HepG2 (cell line): Measurements from ENCODE around the gene PPOX. TPM values are rescaled to one million over a fixed set of nuclear protein-coding genes. Genes with fewer than 3 reads are reported as not detected.

ENCODE experiments used
- ARID4A ChIP-seq: sonication (generic); formaldehyde crosslinking; IDR thresholded peaks from 2 replicates; pipeline ENCODE4 v1.5.0; 2020; ENCODE audit warnings: mild to moderate bottlenecking, missing genetic modification reagents, borderline replicate concordance
- CENPT ChIP-seq: sonication (generic); formaldehyde crosslinking; IDR thresholded peaks from 2 replicates; pipeline ENCODE4 v1.8.0; 2022; ENCODE audit warnings: low read depth, mild to moderate bottlenecking, moderate library complexity, missing genetic modification reagents
- MAFK ChIP-seq, 2 experiments: IDR thresholded peaks in 1 of 2; conservative IDR thresholded peaks in 1 of 2; 2 replicates each; pipeline ENCODE4 v1.6.1; 2011; ENCODE audit warnings: improper control_type of control experiment in 2 of 2, low read length in 2 of 2
- ONECUT2 ChIP-seq: sonication (generic); formaldehyde crosslinking; IDR thresholded peaks from 2 replicates; pipeline ENCODE4 v1.4.0; 2020; ENCODE audit warnings: missing genetic modification reagents
- RERE ChIP-seq: IDR thresholded peaks from 2 replicates; pipeline ENCODE4 v1.6.1; 2016; ENCODE audit warnings: low read depth, missing genetic modification reagents, missing compliant biosample characterization
- SNAI1 ChIP-seq: sonication (generic); formaldehyde crosslinking; IDR thresholded peaks from 2 replicates; pipeline ENCODE4 v1.5.0; 2020; ENCODE audit warnings: mild to moderate bottlenecking, missing genetic modification reagents, borderline replicate concordance
- TARDBP ChIP-seq: sonication (generic); formaldehyde crosslinking; IDR thresholded peaks from 2 replicates; pipeline ENCODE4 v1.8.0; 2022; ENCODE audit warnings: mild to moderate bottlenecking, missing genetic modification reagents
- TEF ChIP-seq: sonication (generic); formaldehyde crosslinking; IDR thresholded peaks from 2 replicates; pipeline ENCODE4 v1.5.0; 2020; ENCODE audit warnings: missing genetic modification reagents
- ZBTB7B ChIP-seq: sonication (generic); formaldehyde crosslinking; IDR thresholded peaks from 2 replicates; pipeline ENCODE4 v1.4.0; 2020; ENCODE audit warnings: missing genetic modification reagents
- ZNF205 ChIP-seq: IDR thresholded peaks from 2 replicates; pipeline ENCODE4 v1.6.1; 2018; ENCODE audit warnings: missing biosample characterization, missing genetic modification reagents
- ZNF30 ChIP-seq: sonication (generic); formaldehyde crosslinking; IDR thresholded peaks from 2 replicates; pipeline ENCODE4 v1.5.0; 2020; ENCODE audit warnings: mild to moderate bottlenecking, missing genetic modification reagents
- ZNF335 ChIP-seq: sonication (generic); formaldehyde crosslinking; IDR thresholded peaks from 2 replicates; pipeline ENCODE4 v1.4.0; 2020; ENCODE audit warnings: missing genetic modification reagents
- ZNF431 ChIP-seq: sonication (generic); formaldehyde crosslinking; IDR thresholded peaks from 2 replicates; pipeline ENCODE4 v1.9.0; 2022; ENCODE audit warnings: missing genetic modification reagents, low read depth, mild to moderate bottlenecking, borderline replicate concordance
- ZNF530 ChIP-seq: sonication (generic); formaldehyde crosslinking; IDR thresholded peaks from 2 replicates; pipeline ENCODE4 v1.5.0; 2020; ENCODE audit warnings: low read depth, mild to moderate bottlenecking, missing genetic modification reagents
- ZNF75D ChIP-seq: sonication (generic); formaldehyde crosslinking; IDR thresholded peaks from 2 replicates; pipeline ENCODE4 v1.8.1; 2023; ENCODE audit warnings: missing genetic modification reagents, mild to moderate bottlenecking, borderline replicate concordance
- ZNF83 ChIP-seq: sonication (generic); formaldehyde crosslinking; IDR thresholded peaks from 2 replicates; pipeline ENCODE4 v1.4.0; 2020; ENCODE audit warnings: missing genetic modification reagents, mild to moderate bottlenecking, borderline replicate concordance
- polyA plus RNA-seq, 8 experiments: library from polyadenylated mRNA; depleted of rRNA in 3 of 8; stranded (reverse) in 7 of 8; unstranded in 1 of 8; fragments of >200 nt; fragmentation: Illumina TruSeq in 4 of 8; extraction: Trizol in 4 of 8; gene quantifications; 2 replicates each; pipeline versions ENCODE4 v1.2.1 to v1.2.3, GENCODE V29; 2011 to 2016; ENCODE audit warnings: low read depth in 4 of 8, missing spikeins in 1 of 8, mixed read lengths in 1 of 8; ENCODE audit not compliant: insufficient read depth in 1 of 8
- total RNA-seq, 5 experiments: library from RNA; depleted of rRNA; stranded (reverse); fragments of >200 nt; fragmentation: Illumina TruSeq; extraction: Trizol; gene quantifications; 2 replicates each; pipeline ENCODE4 v1.2.3, GENCODE V29; 2016; ENCODE audit warnings: low read depth in 1 of 5

Gene PPOX
- total and polyA plus RNA-seq, 2 of the 13 experiments (the other 11 are each of a cell fraction or from before 2014, with no cell fraction given): 15.5 to 27.7 TPM

GRCh38 chr1:161177112-161177935, 11.1 kb downstream of the PPOX start, which contains the start of gene B4GALT3 (continued):
- TF ChIP-seq RERE (CRISPR knock-in tag) (no peak), ZNF30 (CRISPR knock-in tag) (no peak), ARID4A (CRISPR knock-in tag) (peak; percentile 90), ZNF83 (peak; percentile 51; the same call in 1 of the 2 replicates), ZNF75D (CRISPR knock-in tag) (no peak), TARDBP (CRISPR knock-in tag) (peak; percentile 57; the same call in 1 of the 2 replicates), ZNF335 (CRISPR knock-in tag) (peak; percentile 86; the same call in 1 of the 2 replicates), ZNF431 (no peak; the same call in 1 of the 2 replicates), ONECUT2 (CRISPR knock-in tag) (0 out of 2 replicates have a peak, but pooled peaks have one; percentile 13), ZNF205 (CRISPR knock-in tag) (no peak; the same call in 1 of the 2 replicates), CENPT (CRISPR knock-in tag) (no peak), ZNF530 (CRISPR knock-in tag) (0 out of 2 replicates have a peak, but pooled peaks have one; percentile 74), ZBTB7B (peak; percentile 94), SNAI1 (CRISPR knock-in tag) (peak; percentile 98), TEF (CRISPR knock-in tag) (peak; percentile 37; the same call in 1 of the 2 replicates), MAFK (conservative IDR thresholded peaks at IDR 0.05 in 1 of 2, IDR thresholded peaks at IDR 0.05 in 1 of 2; ENCODE audit: low read length in 2 of 2) (no peak)
